NCI-H526 treated with DMSO at 0.1 percent for 48 hours (cell line): ENCODE data around the gene TP63.

Source experiments
- DNase-seq: peaks from one replicate; lab custom pipeline; 2025; lab: John Stamatoyannopoulos, UW

The TP63 gene

GRCh38 chr3:189776149-189776824 lies 145.1 kb downstream of the TP63 start:
- no peak for DNase-seq

- DNase-seq = no peak
Measured at GRCh38 chr3:189778340-189778950, 147.3 kb downstream of the TP63 start.

GRCh38 chr3:189779166-189779565 lies 148.0 kb downstream of the TP63 start:
- DNase-seq = no peak

GRCh38 chr3:189780546-189781270 lies 149.5 kb downstream of the TP63 start:
- DNase-seq = no peak

- DNase-seq = no peak
Measured at GRCh38 chr3:189781415-189781814, 150.2 kb downstream of the TP63 start.

GRCh38 chr3:189786479-189787064 lies 155.4 kb downstream of the TP63 start:
- DNase-seq = no peak

GRCh38 chr3:189787191-189787590 lies 156.0 kb downstream of the TP63 start:
- DNase-seq = no peak

- DNase-seq = no peak
Measured at GRCh38 chr3:189787632-189788031, 156.4 kb downstream of the TP63 start.

- DNase-seq = no peak
Measured at GRCh38 chr3:189789432-189789831, 158.2 kb downstream of the TP63 start.

GRCh38 chr3:189790658-189791057 lies 159.5 kb downstream of the TP63 start:
- no peak for DNase-seq

GRCh38 chr3:189792046-189792929 lies 161.1 kb downstream of the TP63 start:
- DNase-seq = no peak

GRCh38 chr3:189794518-189794917 lies 163.3 kb downstream of the TP63 start:
- no peak for DNase-seq

- DNase-seq = no peak
Measured at GRCh38 chr3:189797103-189797750, 166.0 kb downstream of the TP63 start.

- no peak for DNase-seq
Measured at GRCh38 chr3:189799366-189799765, 168.2 kb downstream of the TP63 start.

- DNase-seq = no peak
Measured at GRCh38 chr3:189800436-189800835, 169.2 kb downstream of the TP63 start.

- DNase-seq = no peak
Measured at GRCh38 chr3:189803254-189803653, 172.1 kb downstream of the TP63 start.

GRCh38 chr3:189805375-189806067 lies 174.3 kb downstream of the TP63 start:
- DNase-seq = no peak

GRCh38 chr3:189806171-189806951 lies 175.2 kb downstream of the TP63 start:
- DNase-seq = no peak

GRCh38 chr3:189808246-189809007 lies 177.2 kb downstream of the TP63 start:
- DNase-seq = no peak
